GM12864 (cell line): ENCODE results near the gene C10orf143.
A peak's percentile ranks its signal among the peaks of the same experiment; 100 is the strongest.

Experiments
- DNase-seq: peaks from one replicate; pipeline ENCODE4 v3.0.0-alpha.2; 2011; ENCODE audit warnings: low read depth
- H3K4me3 ChIP-seq: 2 replicates; pipeline ENCODE4 v1.5.1; 2011; ENCODE audit warnings: mild to moderate bottlenecking, low read depth, low read length, control low read depth
- TF ChIP-seq, protein P1 (sequence below): IDR thresholded peaks from 2 replicates; pipeline ENCODE4 v1.5.1; 2011; ENCODE audit warnings: low read depth, mild to moderate bottlenecking, moderate library complexity, low read length, control low read depth, inconsistent platforms; ENCODE audit errors: missing control alignments

Gene C10orf143

DNA sequence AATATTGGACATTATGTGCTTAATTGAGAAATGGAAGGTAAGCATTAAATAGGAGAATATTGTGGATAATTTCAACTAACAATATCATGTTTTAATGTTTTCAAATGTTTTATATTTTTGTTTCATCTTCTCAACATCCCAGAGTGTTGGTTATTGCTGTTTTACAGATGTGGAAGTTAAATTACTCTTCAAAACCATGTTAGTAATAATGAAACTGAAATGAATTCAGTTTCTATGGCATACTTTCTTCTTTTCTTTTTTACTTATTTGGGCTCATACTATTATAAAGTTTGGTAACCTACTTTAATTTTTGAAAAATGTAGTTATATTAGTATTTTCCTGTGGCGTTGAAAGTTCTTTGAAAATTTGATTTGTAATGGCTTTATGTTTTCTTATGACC, 29.8 kb upstream of the C10orf143 start:
- DNase-seq, result no peak
- no peak overlapping the region for H3K4me3 ChIP-seq
- TF ChIP-seq, protein P1, sequence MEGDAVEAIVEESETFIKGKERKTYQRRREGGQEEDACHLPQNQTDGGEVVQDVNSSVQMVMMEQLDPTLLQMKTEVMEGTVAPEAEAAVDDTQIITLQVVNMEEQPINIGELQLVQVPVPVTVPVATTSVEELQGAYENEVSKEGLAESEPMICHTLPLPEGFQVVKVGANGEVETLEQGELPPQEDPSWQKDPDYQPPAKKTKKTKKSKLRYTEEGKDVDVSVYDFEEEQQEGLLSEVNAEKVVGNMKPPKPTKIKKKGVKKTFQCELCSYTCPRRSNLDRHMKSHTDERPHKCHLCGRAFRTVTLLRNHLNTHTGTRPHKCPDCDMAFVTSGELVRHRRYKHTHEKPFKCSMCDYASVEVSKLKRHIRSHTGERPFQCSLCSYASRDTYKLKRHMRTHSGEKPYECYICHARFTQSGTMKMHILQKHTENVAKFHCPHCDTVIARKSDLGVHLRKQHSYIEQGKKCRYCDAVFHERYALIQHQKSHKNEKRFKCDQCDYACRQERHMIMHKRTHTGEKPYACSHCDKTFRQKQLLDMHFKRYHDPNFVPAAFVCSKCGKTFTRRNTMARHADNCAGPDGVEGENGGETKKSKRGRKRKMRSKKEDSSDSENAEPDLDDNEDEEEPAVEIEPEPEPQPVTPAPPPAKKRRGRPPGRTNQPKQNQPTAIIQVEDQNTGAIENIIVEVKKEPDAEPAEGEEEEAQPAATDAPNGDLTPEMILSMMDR, result no peak

DNA sequence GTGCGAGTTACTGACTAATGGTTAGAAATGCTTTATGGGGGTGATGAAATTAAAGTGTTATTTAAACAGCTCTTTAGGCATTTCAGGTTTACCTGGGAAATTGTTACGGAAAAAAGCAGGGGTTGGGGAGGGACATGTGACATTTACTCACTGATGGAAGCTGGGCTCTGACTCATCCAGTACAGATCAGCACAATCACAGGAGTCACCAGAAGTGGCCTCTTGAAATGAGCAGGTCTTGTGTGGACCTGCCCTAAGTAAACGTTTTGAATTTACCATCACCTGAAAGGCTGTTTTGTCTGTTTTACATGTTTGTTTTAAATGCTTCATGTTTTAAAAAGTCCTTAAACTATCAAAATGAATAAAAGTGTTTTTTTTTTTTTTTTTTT, 27.8 kb upstream of the C10orf143 start:
- TF ChIP-seq, protein P1, result no peak
- no peak for DNase-seq

GRCh38 chr10:130137659-130138478, 27.2 kb upstream of the C10orf143 start:
- peak overlapping the region; percentile 92 for H3K4me3 ChIP-seq
- TF ChIP-seq, protein P1, result no peak
- DNase-seq, result no peak

More for the DNA sequence above, 27.8 kb upstream of the C10orf143 start:
- H3K4me3 ChIP-seq, result no peak overlapping the region

DNA sequence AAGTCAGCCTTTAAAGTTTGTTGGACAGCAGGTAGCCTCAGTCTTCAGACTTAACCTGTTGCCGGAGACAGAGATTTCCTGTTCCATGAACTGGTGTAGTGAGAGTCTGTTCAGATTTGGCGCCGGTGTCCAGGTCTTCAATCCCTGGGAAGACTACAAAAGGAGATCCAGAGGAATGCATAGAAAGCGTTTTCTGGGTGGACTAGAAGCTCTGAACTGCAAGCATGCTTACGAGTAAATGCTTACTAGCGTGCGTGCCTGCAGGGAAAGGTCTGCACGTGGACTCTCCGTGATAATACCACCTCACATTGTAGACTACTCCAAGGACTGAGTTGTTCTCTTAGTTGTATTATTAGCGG, 26.4 kb upstream of the C10orf143 start:
- TF ChIP-seq, protein P1, result no peak
- DNase-seq, result no peak
- peak overlapping the region; percentile 92 for H3K4me3 ChIP-seq

- TF ChIP-seq, protein P1, result no peak
- DNase-seq, result no peak
- peak within 1 kb of the TSS; percentile 92 for H3K4me3 ChIP-seq
Measured at GRCh38 chr10:130136226-130137089, 25.8 kb upstream of the C10orf143 start, which contains the start of gene GLRX3. Gene GLRX3, plus strand, starts transcription at chr10:130136391. Its CDS starts 30 bp downstream, at chr10:130136421.

- TF ChIP-seq, protein P1, result no peak
- H3K4me3 ChIP-seq, result peak overlapping the region; percentile 92
- DNase-seq, result no peak
Measured at GRCh38 chr10:130135676-130136225, 25.1 kb upstream of the C10orf143 start.
